Stomach (tissue), 4 donors: ENCODE results near the gene GGTA1.

Experiments used
- CTCF ChIP-seq, 7 experiments: fragments of 450-650 bp in 4 of 7; fragments of 200-600 bp in 3 of 7; sonication (generic) in 3 of 7; IDR thresholded peaks; one replicate each; pipeline ENCODE4 v1.5.1; 2016 to 2019; ENCODE audit warnings: antibody characterized with exemption in 7 of 7, control low read depth in 2 of 7, mild to moderate bottlenecking in 1 of 7
- EP300 ChIP-seq: sonication (generic); formaldehyde crosslinking; IDR thresholded peaks from one replicate; pipeline ENCODE4 v1.6.1; 2017; ENCODE audit warnings: antibody characterized with exemption
- POLR2A ChIP-seq, 4 donors: fragments of 450-650 bp; IDR thresholded peaks; one replicate each; pipeline ENCODE4 v1.6.1; 2016; ENCODE audit warnings: antibody characterized with exemption in 4 of 4, control low read depth in 2 of 4, mild to moderate bottlenecking in 1 of 4, moderate library complexity in 1 of 4
- POLR2AphosphoS5 ChIP-seq, 3 donors: sonication (generic); formaldehyde crosslinking; IDR thresholded peaks; one replicate each; pipeline ENCODE4 v1.6.1; 2016; ENCODE audit warnings: antibody characterized with exemption in 3 of 3

- TF ChIP-seq CTCF (IDR thresholded peaks at IDR 0.05), result no peak
- no peak for TF ChIP-seq POLR2AphosphoS5 (IDR thresholded peaks at IDR 0.05)
- TF ChIP-seq POLR2A (IDR thresholded peaks at IDR 0.05), result no peak
- no peak for TF ChIP-seq EP300
Measured at GRCh38 chr9:121405899-121406298, 93.7 kb downstream of the GGTA1 start.
